Limb (tissue), 2 donors: ENCODE results near the gene TLE3.

Source experiments
- DNase-seq, 2 donors: peaks; one replicate each; pipeline ENCODE4 v3.0.0-alpha.2; 2016; ENCODE audit errors: extremely low spot score in 2 of 2

Gene TLE3

GRCh38 chr15:70063261-70063925 lies 34.3 kb downstream of the TLE3 start:
- DNase-seq = peak in 1 of 2 donors; percentile 32

- DNase-seq = peak; percentile 90 to 92
Measured at GRCh38 chr15:70062321-70062956, 35.3 kb downstream of the TLE3 start.

GRCh38 chr15:70061696-70062270 lies 35.9 kb downstream of the TLE3 start:
- no peak for DNase-seq

GRCh38 chr15:70060993-70061305 lies 36.8 kb downstream of the TLE3 start:
- DNase-seq = peak in 1 of 2 donors; percentile 35

GRCh38 chr15:70060214-70060992 lies 37.3 kb downstream of the TLE3 start:
- peak in 1 of 2 donors; percentile 21 for DNase-seq

- peak in 1 of 2 donors; percentile 21 for DNase-seq
Measured at GRCh38 chr15:70059476-70060213, 38.1 kb downstream of the TLE3 start.

- DNase-seq = no peak
Measured at GRCh38 chr15:70058642-70059360, 38.9 kb downstream of the TLE3 start.

GRCh38 chr15:70057931-70058641 lies 39.6 kb downstream of the TLE3 start:
- DNase-seq = no peak

GRCh38 chr15:70056091-70056680 lies 41.5 kb downstream of the TLE3 start:
- peak in 1 of 2 donors; percentile 26 for DNase-seq

GRCh38 chr15:70055601-70056051 lies 42.1 kb downstream of the TLE3 start:
- DNase-seq = no peak

GRCh38 chr15:70054884-70055387 lies 42.8 kb downstream of the TLE3 start:
- DNase-seq = peak in 1 of 2 donors; percentile 31

GRCh38 chr15:70054366-70054765 lies 43.4 kb downstream of the TLE3 start:
- DNase-seq = peak in 1 of 2 donors; percentile 16

- peak in 1 of 2 donors; percentile 17 for DNase-seq
Measured at GRCh38 chr15:70053716-70054229, 43.9 kb downstream of the TLE3 start.

GRCh38 chr15:70053001-70053715 lies 44.6 kb downstream of the TLE3 start:
- peak in 1 of 2 donors; percentile 28 for DNase-seq

GRCh38 chr15:70051948-70052633 lies 45.6 kb downstream of the TLE3 start:
- peak in 1 of 2 donors; percentile 22 for DNase-seq

GRCh38 chr15:70050970-70051369 lies 46.7 kb downstream of the TLE3 start:
- peak in 1 of 2 donors; percentile 21 for DNase-seq

- DNase-seq = peak in 1 of 2 donors; percentile 21
Measured at GRCh38 chr15:70050441-70050840, 47.3 kb downstream of the TLE3 start.
